ENCODE data around the gene FIS1. TPM values are rescaled to one million over a fixed set of nuclear protein-coding genes. Genes with fewer than 3 reads are reported as not detected.

FIS1 gene
- total RNA-seq, 4 donors from 2014 or later = 235 to 371 (median 348) TPM

Small RNA genes lying within 50 kb of the gene (small RNA-seq; reads per million reads assigned to genes)
- not detected for gene RNU6-1104P

Other genes starting within 250 kb of the FIS1 start
- not detected for gene MUC17, start 225.0 kb downstream of the FIS1 start, total RNA-seq
- 10 to 100 TPM; 18.6 to 32.4 (median 29.5) TPM for gene TRIM56, start 159.6 kb downstream of the FIS1 start, total RNA-seq
- gene SERPINE1, start 118.0 kb downstream of the FIS1 start, total RNA-seq = 10 to 100 TPM in 2 of 4 donors, 1 to 10 TPM in 2; 3.3 to 13.9 (median 8.1) TPM
- gene AP1S1, start 90.6 kb downstream of the FIS1 start, total RNA-seq = 10 to 100 TPM; 14.5 to 35.4 (median 22.7) TPM
- gene VGF, start 79.5 kb downstream of the FIS1 start, total RNA-seq = 1 to 10 TPM in 1 of 4 donors, not detected in 3; 1.0 TPM
- not detected for gene NAT16, start 64.8 kb downstream of the FIS1 start, total RNA-seq
- gene MOGAT3, start 44.0 kb downstream of the FIS1 start, total RNA-seq = not detected
- gene PLOD3, start 27.5 kb downstream of the FIS1 start, total RNA-seq = 10 to 100 TPM; 42.8 to 82.2 (median 57.8) TPM
- 100 to 1,000 TPM in 2 of 4 donors, 10 to 100 TPM in 2; 90.5 to 113 (median 99.3) TPM for gene ZNHIT1, start 26.9 kb downstream of the FIS1 start, total RNA-seq
- gene CLDN15, start 7.3 kb downstream of the FIS1 start, total RNA-seq = 10 to 100 TPM; 12.0 to 34.8 (median 25.6) TPM
- gene IFT22, start 76.7 kb upstream of the FIS1 start, total RNA-seq = 10 to 100 TPM; 18.0 to 25.9 (median 20.6) TPM
- under 1 TPM in 3 of 4 donors, not detected in 1; 0.20 to 0.30 (median 0.21) TPM for gene COL26A1, start 117.8 kb upstream of the FIS1 start, total RNA-seq

Measured in tibial nerve (tissue), 4 donors.